HG03558 (cell line): ENCODE data around the gene PRKCZ.

Experiments used
- ATAC-seq: cut with Tn5 transposase; IDR thresholded peaks from one replicate; pipeline ENCODE4 v1.9.1; 2021; ENCODE audit warnings: moderate number of reproducible peaks; ENCODE audit not compliant: unreplicated experiment; ENCODE audit errors: extremely low read depth

The PRKCZ gene

GRCh38 chr1:2098839-2099785 lies 48.9 kb downstream of the PRKCZ start:
- ATAC-seq = no peak

GRCh38 chr1:2099886-2100779 lies 49.9 kb downstream of the PRKCZ start:
- no peak for ATAC-seq

GRCh38 chr1:2100780-2101108 lies 50.5 kb downstream of the PRKCZ start:
- no peak for ATAC-seq

GRCh38 chr1:2101531-2101930 lies 51.3 kb downstream of the PRKCZ start:
- ATAC-seq = no peak

- ATAC-seq = no peak
These were observed 51.7 kb downstream of the PRKCZ start for GRCh38 chr1:2101946-2102345.

- no peak for ATAC-seq
These were observed 52.5 kb downstream of the PRKCZ start for GRCh38 chr1:2102753-2103152.

GRCh38 chr1:2103266-2103900 lies 53.2 kb downstream of the PRKCZ start:
- no peak for ATAC-seq

GRCh38 chr1:2103901-2104590 lies 53.8 kb downstream of the PRKCZ start:
- no peak for ATAC-seq

- ATAC-seq = no peak
These were observed 54.6 kb downstream of the PRKCZ start for GRCh38 chr1:2104621-2105427.

GRCh38 chr1:2105781-2106524 lies 55.7 kb downstream of the PRKCZ start:
- ATAC-seq = no peak

GRCh38 chr1:2106659-2107405 lies 56.6 kb downstream of the PRKCZ start:
- no peak for ATAC-seq

- no peak for ATAC-seq
These were observed 57.5 kb downstream of the PRKCZ start for GRCh38 chr1:2107586-2108212.

- no peak for ATAC-seq
These were observed 58.1 kb downstream of the PRKCZ start for GRCh38 chr1:2108213-2108876.

GRCh38 chr1:2108877-2109580 lies 58.8 kb downstream of the PRKCZ start:
- no peak for ATAC-seq

GRCh38 chr1:2109581-2110021 lies 59.4 kb downstream of the PRKCZ start:
- ATAC-seq = no peak

GRCh38 chr1:2110191-2110737 lies 60.1 kb downstream of the PRKCZ start:
- no peak for ATAC-seq
